ENCODE measurements around the gene GRHL1. TPM values are rescaled to one million over a fixed set of nuclear protein-coding genes. Genes with fewer than 3 reads are reported as not detected.

GRHL1 gene
- total RNA-seq, 1 donor from 2014 or later = 3.9 TPM

DNA sequence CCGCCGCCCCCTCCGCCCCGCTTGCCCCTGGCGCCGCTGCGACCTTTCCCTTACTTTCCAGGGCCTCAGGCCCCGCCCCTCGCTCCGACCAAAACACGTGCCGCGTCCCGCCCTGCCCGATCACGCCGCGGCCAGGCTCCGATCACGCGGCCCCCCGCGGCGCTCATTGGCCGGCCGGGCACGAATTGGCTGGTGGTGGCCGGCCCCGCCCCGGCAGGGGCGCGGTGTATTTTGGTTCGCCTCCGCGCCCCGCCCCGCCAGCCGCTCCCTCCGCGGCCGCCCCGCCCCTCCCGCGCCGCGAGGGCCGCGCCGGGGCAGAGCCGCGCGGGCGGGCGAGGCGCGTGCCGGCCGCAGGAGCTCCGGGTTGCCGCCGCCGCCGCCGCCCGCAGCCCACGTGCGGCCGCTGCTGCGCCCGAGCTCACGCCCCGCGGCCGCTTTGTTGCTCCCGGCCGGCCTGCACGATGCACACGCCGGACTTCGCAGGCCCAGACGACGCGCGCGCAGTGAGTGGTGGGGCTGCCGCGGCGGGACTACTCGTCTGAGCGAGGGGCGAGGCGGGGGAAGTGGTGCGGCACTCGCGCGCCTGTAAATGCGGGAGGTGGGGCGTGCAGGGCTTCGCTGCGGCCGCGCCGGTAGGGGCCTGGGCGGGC lies 91.9 kb downstream of the GRHL1 start, which contains the start of gene KLF11:
KLF11 (plus strand) TSS at position 295 of the 650 bp plus-strand sequence; CDS start at position 462, 167 bp downstream.
- DNase-seq (ENCODE audit: low read depth) = no peak
- H3K4me3 ChIP-seq (ENCODE audit: low read depth, low read length) = peak within 1 kb of the TSS; percentile 72
- TF ChIP-seq, protein P1, sequence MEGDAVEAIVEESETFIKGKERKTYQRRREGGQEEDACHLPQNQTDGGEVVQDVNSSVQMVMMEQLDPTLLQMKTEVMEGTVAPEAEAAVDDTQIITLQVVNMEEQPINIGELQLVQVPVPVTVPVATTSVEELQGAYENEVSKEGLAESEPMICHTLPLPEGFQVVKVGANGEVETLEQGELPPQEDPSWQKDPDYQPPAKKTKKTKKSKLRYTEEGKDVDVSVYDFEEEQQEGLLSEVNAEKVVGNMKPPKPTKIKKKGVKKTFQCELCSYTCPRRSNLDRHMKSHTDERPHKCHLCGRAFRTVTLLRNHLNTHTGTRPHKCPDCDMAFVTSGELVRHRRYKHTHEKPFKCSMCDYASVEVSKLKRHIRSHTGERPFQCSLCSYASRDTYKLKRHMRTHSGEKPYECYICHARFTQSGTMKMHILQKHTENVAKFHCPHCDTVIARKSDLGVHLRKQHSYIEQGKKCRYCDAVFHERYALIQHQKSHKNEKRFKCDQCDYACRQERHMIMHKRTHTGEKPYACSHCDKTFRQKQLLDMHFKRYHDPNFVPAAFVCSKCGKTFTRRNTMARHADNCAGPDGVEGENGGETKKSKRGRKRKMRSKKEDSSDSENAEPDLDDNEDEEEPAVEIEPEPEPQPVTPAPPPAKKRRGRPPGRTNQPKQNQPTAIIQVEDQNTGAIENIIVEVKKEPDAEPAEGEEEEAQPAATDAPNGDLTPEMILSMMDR (conservative IDR thresholded peaks at IDR 0.05; ENCODE audit: low read depth, low read length) = no peak

DNA sequence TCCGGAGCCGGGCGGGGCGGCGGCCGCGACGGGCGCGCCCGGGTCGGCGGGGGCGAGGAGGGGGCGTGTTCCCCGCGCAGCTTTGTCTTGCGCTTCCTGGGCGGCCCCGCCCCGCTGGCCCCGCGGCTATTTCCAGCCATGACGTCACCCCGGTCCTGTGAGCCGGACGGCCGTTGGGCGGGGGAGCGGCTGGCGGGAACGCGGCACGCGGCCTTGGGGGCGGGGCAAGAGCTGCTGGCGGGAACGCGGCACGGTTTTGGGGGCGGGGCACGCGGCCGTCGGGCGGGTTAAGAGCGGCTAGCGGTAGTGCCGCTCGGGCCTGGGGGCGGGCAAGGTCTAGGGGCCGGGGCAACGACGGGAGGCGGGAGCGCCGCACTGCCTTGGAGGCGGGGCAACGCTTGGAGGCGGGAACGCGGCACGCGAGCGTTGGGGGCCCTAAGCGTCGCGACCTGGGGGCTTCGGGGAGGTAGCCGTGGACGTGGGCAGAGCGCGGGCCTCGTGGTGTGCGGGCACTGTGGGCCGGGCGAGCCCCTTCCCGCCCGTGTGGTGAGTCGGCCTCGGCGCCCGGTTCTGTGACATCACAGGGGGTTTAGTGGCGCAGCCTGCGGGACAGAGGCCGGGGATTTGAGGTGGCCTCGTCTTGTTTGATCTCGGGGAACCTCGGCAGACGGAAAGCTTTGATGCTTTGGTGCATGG lies 92.6 kb downstream of the GRHL1 start:
- TF ChIP-seq, protein P1 (conservative IDR thresholded peaks at IDR 0.05; ENCODE audit: low read depth, low read length) = no peak
- no peak for DNase-seq (ENCODE audit: low read depth)

DNA sequence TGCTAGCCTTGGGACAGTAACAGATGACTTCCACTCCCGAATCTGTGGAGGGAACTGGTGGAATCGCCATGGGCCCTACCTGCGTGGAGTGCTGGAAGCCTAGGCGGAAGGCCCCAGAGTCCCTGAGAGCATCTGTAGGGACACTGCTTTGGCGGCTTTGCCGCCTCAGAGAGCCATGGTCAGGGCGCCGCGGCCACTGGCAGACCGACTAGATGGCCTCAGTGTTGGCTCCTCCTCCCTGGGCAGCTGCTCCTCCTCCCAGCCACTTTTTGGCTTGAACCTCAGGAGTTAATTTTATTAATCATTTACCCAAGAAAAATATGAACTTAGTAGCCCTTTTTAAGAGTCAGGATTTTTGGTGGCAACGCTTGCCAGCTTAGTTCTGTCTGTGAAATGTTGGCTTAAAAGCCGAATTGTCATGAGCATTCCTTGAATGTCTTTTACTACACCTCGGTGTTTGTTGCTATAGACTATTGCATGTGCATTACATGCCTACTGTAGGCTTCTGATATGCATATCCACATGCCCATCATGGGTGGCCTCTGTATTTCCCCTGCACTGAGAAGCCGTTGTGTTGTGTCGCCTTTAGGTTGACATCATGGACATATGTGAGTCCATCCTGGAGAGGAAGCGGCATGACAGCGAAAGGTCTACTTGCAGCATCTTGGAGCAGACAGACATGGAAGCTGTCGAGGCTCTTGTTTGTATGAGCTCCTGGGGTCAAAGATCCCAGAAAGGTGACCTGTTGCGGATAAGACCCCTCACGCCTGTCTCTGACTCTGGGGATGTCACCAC lies 94.3 kb downstream of the GRHL1 start:
- H3K4me3 ChIP-seq (ENCODE audit: low read depth, low read length) = peak overlapping the region; percentile 38
- DNase-seq (ENCODE audit: low read depth) = no peak
- TF ChIP-seq, protein P1 (conservative IDR thresholded peaks at IDR 0.05; ENCODE audit: low read depth, low read length) = no peak

More for the DNA sequence above, 92.6 kb downstream of the GRHL1 start:
- H3K4me3 ChIP-seq (ENCODE audit: low read depth, low read length) = peak overlapping the region; percentile 72

DNA sequence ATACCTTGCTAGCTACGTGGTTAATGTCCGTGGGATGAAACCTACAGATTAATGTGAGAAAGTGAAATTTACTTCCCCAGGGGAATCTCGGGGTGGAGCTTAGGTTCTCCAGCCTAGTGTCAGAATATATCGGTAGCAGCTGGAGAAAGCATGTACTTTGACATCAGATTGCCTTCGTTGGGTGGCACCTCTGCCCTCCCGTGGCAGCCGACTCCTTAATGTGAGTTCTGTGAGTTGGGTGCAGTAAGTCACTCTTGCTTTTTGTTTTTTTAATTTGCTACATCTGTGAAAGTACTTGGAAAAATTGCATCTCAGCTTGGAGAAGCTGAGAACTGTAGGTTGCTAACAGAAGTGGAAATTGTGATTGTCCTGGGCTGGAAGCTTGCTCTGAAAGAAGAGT lies 95.4 kb downstream of the GRHL1 start:
- H3K4me3 ChIP-seq (ENCODE audit: low read depth, low read length) = no peak overlapping the region
- DNase-seq (ENCODE audit: low read depth) = no peak
- TF ChIP-seq, protein P1 (conservative IDR thresholded peaks at IDR 0.05; ENCODE audit: low read depth, low read length) = no peak

DNA sequence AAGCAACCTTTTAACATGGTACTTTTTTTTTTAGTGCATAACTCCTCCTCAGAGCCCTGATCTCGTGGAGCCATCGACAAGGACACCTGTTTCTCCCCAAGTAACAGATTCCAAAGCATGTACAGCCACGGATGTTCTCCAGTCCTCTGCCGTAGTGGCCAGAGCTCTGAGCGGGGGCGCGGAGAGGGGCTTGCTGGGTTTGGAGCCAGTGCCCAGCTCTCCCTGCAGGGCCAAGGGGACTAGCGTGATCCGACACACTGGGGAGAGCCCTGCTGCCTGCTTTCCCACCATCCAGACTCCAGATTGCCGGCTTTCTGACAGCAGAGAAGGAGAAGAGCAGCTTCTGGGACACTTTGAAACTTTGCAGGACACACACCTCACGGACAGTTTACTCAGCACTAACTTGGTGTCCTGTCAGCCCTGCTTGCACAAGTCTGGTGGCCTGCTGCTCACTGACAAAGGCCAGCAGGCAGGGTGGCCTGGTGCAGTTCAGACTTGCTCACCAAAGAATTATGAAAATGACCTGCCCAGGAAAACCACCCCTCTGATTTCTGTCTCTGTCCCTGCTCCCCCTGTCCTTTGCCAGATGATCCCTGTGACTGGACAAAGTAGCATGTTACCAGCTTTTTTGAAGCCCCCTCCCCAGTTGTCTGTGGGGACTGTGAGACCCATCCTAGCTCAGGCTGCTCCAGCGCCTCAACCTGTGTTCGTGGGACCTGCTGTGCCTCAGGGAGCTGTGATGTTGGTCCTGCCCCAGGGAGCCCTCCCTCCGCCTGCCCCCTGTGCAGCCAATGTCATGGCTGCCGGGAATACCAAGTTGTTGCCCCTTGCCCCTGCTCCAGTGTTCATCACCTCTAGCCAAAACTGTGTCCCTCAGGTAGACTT lies 96.4 kb downstream of the GRHL1 start:
- TF ChIP-seq, protein P1 (conservative IDR thresholded peaks at IDR 0.05; ENCODE audit: low read depth, low read length) = no peak
- no peak overlapping the region for H3K4me3 ChIP-seq (ENCODE audit: low read depth, low read length)
- DNase-seq (ENCODE audit: low read depth) = no peak

DNA sequence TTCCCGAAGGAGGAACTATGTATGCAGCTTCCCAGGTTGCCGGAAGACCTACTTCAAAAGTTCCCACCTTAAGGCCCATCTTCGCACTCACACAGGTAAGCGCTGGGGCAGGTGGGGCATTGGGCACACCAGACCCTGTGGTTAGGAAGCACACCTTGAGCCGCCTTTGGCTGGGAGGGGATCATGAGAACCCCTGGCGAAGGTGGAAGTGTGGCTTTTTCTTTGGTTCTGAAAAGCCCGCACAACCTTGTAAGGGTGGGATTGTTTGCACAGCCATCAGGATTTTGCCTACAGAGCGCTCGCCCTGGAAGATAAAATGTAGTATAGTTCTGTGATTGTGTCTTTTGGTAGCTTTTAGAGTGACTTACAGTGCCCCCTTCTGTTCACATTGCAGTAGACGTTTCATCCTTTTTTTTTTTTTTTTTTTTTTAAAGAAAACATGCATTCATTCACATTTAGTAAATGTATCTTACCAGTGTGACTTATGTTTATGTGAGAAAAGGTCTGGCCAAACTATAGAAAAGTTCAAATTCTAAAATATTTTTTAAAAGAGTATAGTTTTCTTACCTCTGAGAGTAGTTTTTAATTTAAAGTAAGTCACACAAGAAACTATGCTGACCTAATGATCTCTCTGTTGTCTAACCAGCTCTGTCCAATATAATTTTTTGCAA lies 97.1 kb downstream of the GRHL1 start:
- DNase-seq (ENCODE audit: low read depth) = no peak
- no peak overlapping the region for H3K4me3 ChIP-seq (ENCODE audit: low read depth, low read length)
- TF ChIP-seq, protein P1 (conservative IDR thresholded peaks at IDR 0.05; ENCODE audit: low read depth, low read length) = peak; percentile 60

Data from epithelial cell of proximal tubule (primary cell).